Spleen (tissue), 11 donors: ENCODE results near the gene SHQ1. TPM values are rescaled to one million over a fixed set of nuclear protein-coding genes. Genes with fewer than 3 reads are reported as not detected.

Experiments
- DNase-seq: peaks from one replicate; pipeline ENCODE4 v3.0.0-alpha.2; 2020
- H3K27ac ChIP-seq, 8 donors: fragments of 200-600 bp; sonication (generic) in 7 of 8; 1 replicate in 4 of 8; 2 replicates in 4 of 8; pipeline versions ENCODE4 v1.5.0 to v1.8.0; 2016 to 2021; ENCODE audit warnings: inconsistent platforms in 4 of 8, mild to moderate bottlenecking in 4 of 8, moderate library complexity in 1 of 8
- H3K27me3 ChIP-seq, 7 donors: fragments of 200-600 bp; sonication (generic) in 6 of 7; replicated peaks in 1 of 7; 1 replicate in 4 of 7; 2 replicates in 3 of 7; pipeline versions ENCODE4 v1.5.0 to v1.8.0; 2016 to 2021; ENCODE audit warnings: inconsistent platforms in 3 of 7, mild to moderate bottlenecking in 1 of 7
- H3K36me3 ChIP-seq, 6 donors: fragments of 200-600 bp; sonication (generic) in 5 of 6; 1 replicate in 4 of 6; 2 replicates in 2 of 6; pipeline versions ENCODE4 v1.5.0 to v1.8.0; 2016 to 2021; ENCODE audit warnings: inconsistent platforms in 2 of 6
- H3K4me1 ChIP-seq, 6 donors: fragments of 200-600 bp; sonication (generic) in 5 of 6; 1 replicate in 3 of 6; 2 replicates in 3 of 6; pipeline versions ENCODE4 v1.5.0 to v1.8.0; 2016 to 2021; ENCODE audit warnings: inconsistent platforms in 3 of 6
- H3K4me3 ChIP-seq, 8 donors: fragments of 200-600 bp; sonication (generic) in 7 of 8; 1 replicate in 4 of 8; 2 replicates in 4 of 8; pipeline versions ENCODE4 v1.5.0 to v1.8.0; 2016 to 2021; ENCODE audit warnings: inconsistent platforms in 4 of 8, mild to moderate bottlenecking in 4 of 8, moderate library complexity in 2 of 8
- H3K9me3 ChIP-seq, 8 donors: fragments of 200-600 bp; sonication (generic) in 7 of 8; 1 replicate in 4 of 8; 2 replicates in 4 of 8; pipeline versions ENCODE4 v1.5.0 to v1.8.0; 2016 to 2021; ENCODE audit warnings: inconsistent platforms in 4 of 8
- POLR2A ChIP-seq, 3 donors: fragments of 450-650 bp; IDR thresholded peaks; one replicate each; pipeline ENCODE4 v1.5.1; 2017; ENCODE audit warnings: antibody characterized with exemption in 3 of 3, mild to moderate bottlenecking in 1 of 3
- POLR2AphosphoS5 ChIP-seq, 3 donors: sonication (generic); formaldehyde crosslinking; IDR thresholded peaks; one replicate each; pipeline ENCODE4 v1.5.1; 2017; ENCODE audit warnings: antibody characterized with exemption in 3 of 3
- WGBS, 5 donors: extraction: QIAGEN DNeasy Blood & Tissue Kit in 3 of 5; methylation state at CpG; one replicate each; pipeline versions ENCODE4 v1.1.5 to v1.1.7; 2013 to 2018; 5-methylcytosine and 5-hydroxymethylcytosine counted together
- intact Hi-C: fragments of 100-400 bp; cut with DNase I; formaldehyde crosslinking; loops from one replicate; pipeline ENCODE4 v1.15.0; 2023; ENCODE audit warnings: low total_unique reads
- polyA plus RNA-seq, 3 donors: library from polyadenylated mRNA; stranded (reverse); fragments of 200-250 nt; gene quantifications; one replicate each; pipeline ENCODE4 v1.2.1, GENCODE V29; 2013
- total RNA-seq, 7 donors: library from RNA; depleted of rRNA in 3 of 7; stranded (reverse); fragments of >200 nt in 3 of 7; fragmentation: NEBNext Ultra II Directional in 4 of 7; extraction: Animal tissue kit (Norgen Biotek cat#: 25700) in 4 of 7; gene quantifications; one replicate each; pipeline versions ENCODE4 v1.1.0 to v1.2.1, GENCODE V29; 2016 to 2021
- TF ChIP-seq, protein P1 (sequence below), 11 experiments: fragments of 200-600 bp in 7 of 11; fragments of 450-650 bp in 4 of 11; sonication (generic) in 4 of 11; IDR thresholded peaks in 8 of 11; conservative IDR thresholded peaks in 3 of 11; 1 replicate in 7 of 11; 2 replicates in 4 of 11; pipeline versions ENCODE4 v1.4.0 to v1.8.0; 2016 to 2021; ENCODE audit warnings: antibody characterized with exemption in 11 of 11, inconsistent platforms in 4 of 11, mild to moderate bottlenecking in 1 of 11
- donor health status: healthy with polysubstance abuse.
- donor health status: DM: no; HTN: no; CAD: no; lungs with moderate emphysema.
- donor health status: DM: no; HTN: no; CAD: no.
- donor health status: Bipolar disorder and iron deficiency.
- donor health status: healthy.
- donor health status: DM: no; HTN: no; CAD: no.
- donor health status: DM: yes; HTN: yes; CAD: no.

The SHQ1 gene
- total and polyA plus RNA-seq, 10 donors = 6.7 to 28.6 (median 16.7) TPM

DNA sequence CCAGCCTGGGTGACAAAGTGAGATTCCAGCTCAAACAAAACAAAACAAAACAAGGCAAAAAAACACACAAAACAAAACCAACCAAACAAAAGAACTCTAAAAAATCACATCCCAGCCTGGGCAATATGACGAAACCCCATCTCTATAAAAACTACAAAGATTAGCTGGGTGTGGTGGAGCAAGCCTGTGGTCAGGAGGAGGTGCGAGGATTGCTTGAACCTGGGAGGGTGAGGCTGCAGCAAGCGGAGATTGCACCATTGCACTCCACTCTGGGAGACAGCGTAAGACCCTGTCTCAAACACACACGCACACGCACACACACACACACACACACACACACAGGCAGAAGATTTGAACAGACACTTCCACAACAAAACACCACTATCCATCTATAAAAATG lies 99.6 kb downstream of the SHQ1 start:
- WGBS, 5 donors = 55 to 75% (median 65%) methylated on average over 6 of the region's 6 CpGs

DNA sequence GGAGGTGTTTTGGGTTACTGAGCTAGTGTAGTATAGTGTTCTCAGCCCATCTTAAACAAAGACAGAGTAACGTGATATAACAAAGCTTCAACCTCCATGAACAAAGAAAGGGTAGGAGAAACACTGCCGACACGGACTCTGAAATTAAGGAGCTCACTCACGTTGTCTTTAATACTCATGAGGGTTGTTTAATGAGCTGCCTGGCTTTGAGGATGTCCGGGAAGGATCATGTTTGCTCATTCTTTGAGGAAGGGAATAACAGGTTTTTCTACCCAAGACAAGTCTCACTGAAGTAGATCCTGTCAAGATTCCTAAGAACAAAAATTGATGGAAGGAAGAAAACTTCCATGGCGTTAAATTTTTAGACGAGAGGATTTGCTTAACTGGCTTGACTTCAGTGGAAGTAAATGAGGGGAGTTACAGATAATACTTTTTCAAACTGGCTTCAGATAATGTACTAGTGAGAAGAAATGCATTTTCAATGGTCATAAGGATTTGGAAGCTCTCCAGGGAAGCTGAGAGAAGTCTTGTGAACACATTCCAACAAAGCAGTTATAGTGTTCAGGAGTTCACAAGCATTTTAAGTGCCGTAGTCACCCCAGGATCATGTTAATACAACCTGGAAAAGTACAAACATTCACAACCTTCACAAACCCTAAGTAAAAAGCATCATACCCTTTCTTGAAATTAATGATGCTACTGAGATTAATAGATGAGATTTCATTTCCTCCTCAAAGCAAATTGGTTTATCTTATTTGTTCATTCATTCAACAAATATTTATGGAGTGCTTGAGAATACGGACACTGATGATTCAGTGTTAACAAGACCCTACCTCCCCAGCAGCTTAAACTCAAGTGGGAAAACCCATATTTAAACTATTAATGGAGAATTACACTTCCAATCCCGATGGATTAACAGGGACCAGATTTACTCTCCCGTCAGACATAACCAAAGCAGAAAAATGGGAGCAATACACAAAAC lies 101.5 kb downstream of the SHQ1 start:
- intact Hi-C loops = no loop called here
- TF ChIP-seq, protein P1, sequence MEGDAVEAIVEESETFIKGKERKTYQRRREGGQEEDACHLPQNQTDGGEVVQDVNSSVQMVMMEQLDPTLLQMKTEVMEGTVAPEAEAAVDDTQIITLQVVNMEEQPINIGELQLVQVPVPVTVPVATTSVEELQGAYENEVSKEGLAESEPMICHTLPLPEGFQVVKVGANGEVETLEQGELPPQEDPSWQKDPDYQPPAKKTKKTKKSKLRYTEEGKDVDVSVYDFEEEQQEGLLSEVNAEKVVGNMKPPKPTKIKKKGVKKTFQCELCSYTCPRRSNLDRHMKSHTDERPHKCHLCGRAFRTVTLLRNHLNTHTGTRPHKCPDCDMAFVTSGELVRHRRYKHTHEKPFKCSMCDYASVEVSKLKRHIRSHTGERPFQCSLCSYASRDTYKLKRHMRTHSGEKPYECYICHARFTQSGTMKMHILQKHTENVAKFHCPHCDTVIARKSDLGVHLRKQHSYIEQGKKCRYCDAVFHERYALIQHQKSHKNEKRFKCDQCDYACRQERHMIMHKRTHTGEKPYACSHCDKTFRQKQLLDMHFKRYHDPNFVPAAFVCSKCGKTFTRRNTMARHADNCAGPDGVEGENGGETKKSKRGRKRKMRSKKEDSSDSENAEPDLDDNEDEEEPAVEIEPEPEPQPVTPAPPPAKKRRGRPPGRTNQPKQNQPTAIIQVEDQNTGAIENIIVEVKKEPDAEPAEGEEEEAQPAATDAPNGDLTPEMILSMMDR (IDR thresholded peaks at IDR 0.05 in 8 of 11, conservative IDR thresholded peaks at IDR 0.05 in 3 of 11) = no peak
- TF ChIP-seq POLR2AphosphoS5 (IDR thresholded peaks at IDR 0.05) (no peak), POLR2A (IDR thresholded peaks at IDR 0.05) (no peak)
- no peak for DNase-seq
- Histone ChIP-seq H3K27ac (no peak overlapping the region), H3K27me3 (peaks cover 0 to 18% (median 0%) of the 10 kb centered on the region in 7 donors), H3K36me3 (peaks cover 0 to 11% (median 3%) of the 10 kb centered on the region in 6 donors), H3K4me3 (no peak overlapping the region), H3K9me3 (no peaks in the 10 kb centered on the region), H3K4me1 (no peaks in the 10 kb centered on the region)
- 84 to 92% (median 86%) methylated on average over 11 of the region's 11 CpGs for WGBS, 5 donors

More for the DNA sequence above, 99.6 kb downstream of the SHQ1 start:
- Histone ChIP-seq H3K27me3 (peaks cover 0 to 7% (median 0%) of the 10 kb centered on the region in 7 donors), H3K4me3 (no peak overlapping the region), H3K9me3 (no peaks in the 10 kb centered on the region), H3K36me3 (peaks cover 0 to 19% (median 3%) of the 10 kb centered on the region in 6 donors), H3K4me1 (no peaks in the 10 kb centered on the region), H3K27ac (no peak overlapping the region)
- intact Hi-C loops = no loop called here
- DNase-seq = no peak
- TF ChIP-seq POLR2AphosphoS5 (IDR thresholded peaks at IDR 0.05) (no peak), POLR2A (IDR thresholded peaks at IDR 0.05) (no peak)
- TF ChIP-seq, protein P1 (IDR thresholded peaks at IDR 0.05 in 8 of 11, conservative IDR thresholded peaks at IDR 0.05 in 3 of 11) = no peak

DNA sequence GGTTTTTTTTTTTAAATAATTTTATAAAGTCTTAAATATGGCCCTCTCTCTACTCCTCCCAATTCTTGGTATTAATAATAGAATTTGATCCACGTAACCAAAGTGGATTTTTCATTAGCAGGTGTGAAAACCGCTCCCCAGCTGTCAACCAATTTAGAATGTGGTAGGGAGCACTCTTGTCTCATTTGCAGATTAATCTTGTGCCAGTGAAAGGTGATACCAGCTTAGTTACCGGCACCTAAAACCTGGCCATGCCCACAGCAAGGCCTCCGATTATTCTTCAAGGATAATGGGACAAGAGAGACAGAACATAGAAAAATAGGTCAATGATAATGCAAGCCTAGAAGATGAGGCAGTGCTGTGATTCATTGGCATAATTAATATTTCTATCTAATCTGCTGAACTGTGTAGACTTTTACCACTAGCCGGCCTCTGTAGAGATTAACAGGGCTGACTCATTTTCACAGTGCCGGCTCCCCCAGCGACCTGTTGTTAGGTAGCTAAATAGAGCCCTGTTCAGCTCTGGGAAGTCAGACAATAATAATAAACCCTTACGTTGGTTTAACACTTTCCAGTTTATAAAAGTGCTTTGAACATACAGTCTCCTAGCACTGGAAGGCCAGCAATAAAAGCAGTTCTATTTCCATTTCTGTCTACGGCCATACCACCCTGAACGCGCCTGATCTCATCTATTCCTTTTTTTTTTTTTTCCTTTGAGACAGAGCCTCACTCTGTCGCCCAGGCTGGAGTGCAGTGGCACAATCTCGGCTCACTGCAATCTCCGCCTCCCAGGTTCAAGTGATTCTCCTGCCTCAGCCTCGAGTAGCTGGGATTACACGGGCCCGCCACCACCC lies 102.9 kb downstream of the SHQ1 start:
- H3K4me1 ChIP-seq = no peaks in the 10 kb centered on the region
- no peak for TF ChIP-seq POLR2AphosphoS5 (IDR thresholded peaks at IDR 0.05)
- TF ChIP-seq, protein P1 (IDR thresholded peaks at IDR 0.05 in 8 of 11, conservative IDR thresholded peaks at IDR 0.05 in 3 of 11) = no peak
- no peak for TF ChIP-seq POLR2A (IDR thresholded peaks at IDR 0.05)
- intact Hi-C loops = no loop called here
- H3K4me3 ChIP-seq = no peak overlapping the region
- peaks cover 0 to 8% (median 2%) of the 10 kb centered on the region in 6 donors for H3K36me3 ChIP-seq
- DNase-seq = no peak
- peaks cover 0 to 18% (median 0%) of the 10 kb centered on the region in 7 donors for H3K27me3 ChIP-seq
- H3K27ac ChIP-seq = no peak overlapping the region
- WGBS, 5 donors = 88 to 94% (median 92%) methylated on average over 17 of the region's 17 CpGs
- no peaks in the 10 kb centered on the region for H3K9me3 ChIP-seq
